ENCODE data around the gene TSPEAR.

The TSPEAR gene

DNA sequence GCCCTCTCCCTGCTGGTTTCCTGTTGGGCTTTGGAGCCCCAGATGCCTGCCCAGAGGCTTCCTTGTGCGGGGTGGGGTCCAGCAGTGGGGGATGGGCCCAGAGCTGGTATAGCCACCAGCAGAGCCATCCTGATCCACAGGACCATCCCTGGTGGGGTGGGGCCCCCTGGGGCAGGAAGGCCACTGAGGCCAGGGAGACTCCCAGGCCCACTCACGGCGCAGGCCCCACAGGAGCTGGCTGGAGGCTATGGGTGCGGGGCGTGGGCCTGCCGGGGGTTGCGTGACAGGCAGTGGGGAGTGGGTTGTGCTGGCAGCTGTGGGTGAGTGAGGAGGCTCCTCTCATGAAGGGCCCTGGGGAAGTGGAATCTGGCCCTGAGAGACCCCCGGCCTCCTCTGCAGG lies 250.4 kb downstream of the TSPEAR start:
- peaks cover 2% of the 10 kb centered on the region; the same call in 1 of the 2 replicates for H3K27me3 ChIP-seq (ENCODE audit: insufficient read depth, low read length)
- H3K9ac ChIP-seq (ENCODE audit: low read length): no peak overlapping the region
- no peak overlapping the region for H3K4me2 ChIP-seq (ENCODE audit: low read length)
- H3K27ac ChIP-seq (ENCODE audit: low read depth, low read length, poor library complexity, severe bottlenecking): no peak overlapping the region
- H3K4me1 ChIP-seq (ENCODE audit: insufficient read depth, low read length, severe bottlenecking): no peaks in the 10 kb centered on the region
- no peak overlapping the region for H2AFZ ChIP-seq (ENCODE audit: low read length)
- no peak overlapping the region for H3K4me3 ChIP-seq (ENCODE audit: low read depth, low read length, poor library complexity, severe bottlenecking)
- no peaks in the 10 kb centered on the region for H4K20me1 ChIP-seq (ENCODE audit: insufficient read depth, low read length)
- no peaks in the 10 kb centered on the region for H3F3A ChIP-seq (ENCODE audit: insufficient read depth, low read length)
- no peaks in the 10 kb centered on the region for H3K36me3 ChIP-seq (ENCODE audit: insufficient read depth, low read length)
- TF ChIP-seq EZH2 (IDR thresholded peaks at IDR 0.05; ENCODE audit: borderline replicate concordance, low read length): no peak
- TF ChIP-seq, protein P1, sequence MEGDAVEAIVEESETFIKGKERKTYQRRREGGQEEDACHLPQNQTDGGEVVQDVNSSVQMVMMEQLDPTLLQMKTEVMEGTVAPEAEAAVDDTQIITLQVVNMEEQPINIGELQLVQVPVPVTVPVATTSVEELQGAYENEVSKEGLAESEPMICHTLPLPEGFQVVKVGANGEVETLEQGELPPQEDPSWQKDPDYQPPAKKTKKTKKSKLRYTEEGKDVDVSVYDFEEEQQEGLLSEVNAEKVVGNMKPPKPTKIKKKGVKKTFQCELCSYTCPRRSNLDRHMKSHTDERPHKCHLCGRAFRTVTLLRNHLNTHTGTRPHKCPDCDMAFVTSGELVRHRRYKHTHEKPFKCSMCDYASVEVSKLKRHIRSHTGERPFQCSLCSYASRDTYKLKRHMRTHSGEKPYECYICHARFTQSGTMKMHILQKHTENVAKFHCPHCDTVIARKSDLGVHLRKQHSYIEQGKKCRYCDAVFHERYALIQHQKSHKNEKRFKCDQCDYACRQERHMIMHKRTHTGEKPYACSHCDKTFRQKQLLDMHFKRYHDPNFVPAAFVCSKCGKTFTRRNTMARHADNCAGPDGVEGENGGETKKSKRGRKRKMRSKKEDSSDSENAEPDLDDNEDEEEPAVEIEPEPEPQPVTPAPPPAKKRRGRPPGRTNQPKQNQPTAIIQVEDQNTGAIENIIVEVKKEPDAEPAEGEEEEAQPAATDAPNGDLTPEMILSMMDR (IDR thresholded peaks at IDR 0.05; ENCODE audit: low read length): no peak
- no peaks in the 10 kb centered on the region for H3K9me2 ChIP-seq (ENCODE audit: low read depth, low read length)
- no peaks in the 10 kb centered on the region for H3K79me2 ChIP-seq (ENCODE audit: insufficient read depth, low read length)
- H3K9me3 ChIP-seq (ENCODE audit: low read length): no peaks in the 10 kb centered on the region

DNA sequence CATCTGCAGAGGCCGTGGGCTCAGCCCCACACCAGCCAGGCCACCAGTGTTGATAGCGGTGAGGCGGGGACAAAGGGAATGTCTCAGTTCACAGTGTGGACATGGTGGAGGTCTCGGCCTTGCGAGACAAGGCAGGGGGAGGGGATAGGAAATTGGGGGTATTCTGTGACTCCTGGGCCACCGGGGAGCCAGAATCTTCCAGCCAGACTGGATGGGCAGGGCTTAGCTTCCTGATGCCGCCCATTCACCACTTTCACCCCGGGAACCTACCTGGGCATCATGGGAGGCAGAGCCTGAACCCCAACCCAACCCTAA lies 251.0 kb downstream of the TSPEAR start:
- Histone ChIP-seq H3K9me2 (ENCODE audit: low read depth, low read length) (no peaks in the 10 kb centered on the region), H3K4me2 (ENCODE audit: low read length) (no peak overlapping the region), H3K27ac (ENCODE audit: low read depth, low read length, poor library complexity, severe bottlenecking) (no peak overlapping the region), H3K36me3 (ENCODE audit: insufficient read depth, low read length) (no peaks in the 10 kb centered on the region), H3K4me1 (ENCODE audit: insufficient read depth, low read length, severe bottlenecking) (no peaks in the 10 kb centered on the region), H3K9me3 (ENCODE audit: low read length) (no peaks in the 10 kb centered on the region), H3K79me2 (ENCODE audit: insufficient read depth, low read length) (no peaks in the 10 kb centered on the region), H2AFZ (ENCODE audit: low read length) (no peak overlapping the region), H3K9ac (ENCODE audit: low read length) (no peak overlapping the region), H3F3A (ENCODE audit: insufficient read depth, low read length) (no peaks in the 10 kb centered on the region), H4K20me1 (ENCODE audit: insufficient read depth, low read length) (no peaks in the 10 kb centered on the region), H3K4me3 (ENCODE audit: low read depth, low read length, poor library complexity, severe bottlenecking) (no peak overlapping the region), H3K27me3 (ENCODE audit: insufficient read depth, low read length) (no peaks in the 10 kb centered on the region)
- TF ChIP-seq, protein P1 (IDR thresholded peaks at IDR 0.05; ENCODE audit: low read length): no peak

DNA sequence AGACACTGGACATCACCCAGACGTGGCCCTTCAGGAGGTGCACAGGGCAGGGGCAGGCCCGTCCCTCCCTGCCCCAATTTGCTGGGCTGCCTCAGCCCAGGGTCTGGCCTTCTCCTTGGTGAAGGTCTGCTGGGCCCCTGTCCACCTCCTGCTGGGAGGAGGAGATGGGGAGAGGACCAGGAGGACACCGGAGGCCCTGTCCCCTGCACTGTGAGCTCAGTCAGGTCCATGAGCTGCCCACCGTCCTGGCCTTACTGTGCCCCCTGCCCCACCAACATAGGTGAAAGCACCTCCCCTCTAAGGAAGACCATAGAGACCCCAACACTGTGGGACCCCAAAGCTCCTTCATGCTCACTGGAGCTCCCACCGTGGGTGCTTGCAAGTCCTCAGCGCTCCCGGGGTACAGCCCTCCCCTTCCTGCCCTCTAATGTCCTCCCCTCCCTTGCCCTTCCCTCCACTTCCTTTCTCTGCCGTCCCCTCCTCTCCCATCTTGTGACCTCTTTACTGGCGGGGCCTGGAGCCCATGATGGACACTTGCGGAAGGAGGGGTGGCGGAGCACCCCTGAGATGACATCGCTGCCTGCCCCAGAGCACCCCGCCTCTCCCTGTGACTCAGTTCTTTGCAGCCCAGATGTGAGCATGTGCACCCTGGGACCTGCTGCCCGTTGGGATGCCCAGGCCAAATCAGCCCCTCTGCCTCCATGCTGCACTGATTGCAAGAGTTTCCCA lies 251.5 kb downstream of the TSPEAR start:
- H3K4me2 ChIP-seq (ENCODE audit: low read length): no peak overlapping the region
- H3K27ac ChIP-seq (ENCODE audit: low read depth, low read length, poor library complexity, severe bottlenecking): no peak overlapping the region
- H4K20me1 ChIP-seq (ENCODE audit: insufficient read depth, low read length): no peaks in the 10 kb centered on the region
- H3K4me3 ChIP-seq (ENCODE audit: low read depth, low read length, poor library complexity, severe bottlenecking): no peak overlapping the region
- TF ChIP-seq, protein P1 (IDR thresholded peaks at IDR 0.05; ENCODE audit: low read length): no peak
- no peak for TF ChIP-seq EZH2 (IDR thresholded peaks at IDR 0.05; ENCODE audit: borderline replicate concordance, low read length)
- H3K36me3 ChIP-seq (ENCODE audit: insufficient read depth, low read length): no peaks in the 10 kb centered on the region
- H3K9me3 ChIP-seq (ENCODE audit: low read length): no peaks in the 10 kb centered on the region
- no peaks in the 10 kb centered on the region for H3K9me2 ChIP-seq (ENCODE audit: low read depth, low read length)
- H3F3A ChIP-seq (ENCODE audit: insufficient read depth, low read length): no peaks in the 10 kb centered on the region
- H2AFZ ChIP-seq (ENCODE audit: low read length): no peak overlapping the region
- no peaks in the 10 kb centered on the region for H3K79me2 ChIP-seq (ENCODE audit: insufficient read depth, low read length)
- no peaks in the 10 kb centered on the region for H3K27me3 ChIP-seq (ENCODE audit: insufficient read depth, low read length)
- no peak overlapping the region for H3K9ac ChIP-seq (ENCODE audit: low read length)
- H3K4me1 ChIP-seq (ENCODE audit: insufficient read depth, low read length, severe bottlenecking): no peaks in the 10 kb centered on the region
